HCT116 (cell line): ENCODE data around the gene GRIN2A. TPM values are rescaled to one million over a fixed set of nuclear protein-coding genes. Genes with fewer than 3 reads are reported as not detected.

ENCODE experiments used
- ATAC-seq: fragments of 200-7000 bp; cut with Tn5 transposase; 2 replicates; pipeline ENCODE4 v1.9.1; 2020; ENCODE audit warnings: mild to moderate bottlenecking, moderate library complexity
- BruUV-seq: library from RNA; stranded (reverse); fragments of 400-500 nt; replicated peaks from 2 replicates; lab custom pipeline; 2021; lab: Mats Ljungman, UMichigan
- CTCF ChIA-PET: fragments of 300-600 bp; sonication (Branson Sonifier 250); formaldehyde crosslinking; loops from one replicate; lab custom pipeline; 2021; ENCODE audit warnings: antibody characterized with exemption; lab: Charles Lee
- POLR2A ChIA-PET: fragments of 300-600, 350-600 bp; sonication (Branson Sonifier 250); formaldehyde crosslinking; loops from one replicate; lab custom pipeline; 2021; ENCODE audit warnings: antibody characterized with exemption; lab: Charles Lee
- RAD21 ChIA-PET, 2 experiments: fragments of 300-600 bp; sonication (Branson Sonifier 250); formaldehyde crosslinking; loops; one replicate each; lab custom pipeline; 2023; ENCODE audit warnings: low total read pairs in 2 of 2; ENCODE audit not compliant: uncharacterized antibody in 2 of 2, unreplicated experiment in 2 of 2, low non-redundant PET in 1 of 2; lab: Charles Lee
- DNase-seq: peaks from one replicate; pipeline ENCODE4 v3.0.0-alpha.2; 2010; ENCODE audit warnings: low read depth, low spot score
- H2AFZ ChIP-seq: fragments of 200-600 bp; shearing (Covaris generic), sonication (generic); 2 replicates; pipeline ENCODE4 v1.6.1; 2017; ENCODE audit warnings: low read depth, mixed run types, mixed read lengths, antibody characterized with exemption, low read length; ENCODE audit not compliant: poor library complexity, severe bottlenecking
- H3K27ac ChIP-seq: 2 replicates; pipeline ENCODE4 v1.5.1; 2012; ENCODE audit warnings: low read depth, low read length
- H3K27me3 ChIP-seq: fragments of 200-600 bp; sonication (generic); 2 replicates; pipeline ENCODE4 v1.6.1; 2016; ENCODE audit warnings: mixed run types, low read length, mixed read lengths; ENCODE audit not compliant: insufficient read depth
- H3K36me3 ChIP-seq, 2 experiments: fragments of 200-500 bp in 1 of 2; fragments of 200-600 bp in 1 of 2; sonication (Bioruptor generic) in 1 of 2; sonication (generic) in 1 of 2; 2 replicates each; pipeline versions ENCODE4 v1.5.1 to v1.6.1; 2014 to 2016; ENCODE audit warnings: low read length in 2 of 2, inconsistent platforms in 1 of 2, mixed read lengths in 1 of 2, mixed run types in 1 of 2; ENCODE audit not compliant: insufficient read depth in 2 of 2, control insufficient read depth in 1 of 2
- H3K4me1 ChIP-seq, 2 experiments: fragments of 200-600 bp in 1 of 2; sonication (generic) in 1 of 2; 2 replicates each; pipeline versions ENCODE4 v1.5.1 to v1.6.1; 2012 to 2017; ENCODE audit warnings: low read length in 2 of 2, inconsistent platforms in 1 of 2, mild to moderate bottlenecking in 1 of 2, mixed read lengths in 1 of 2, mixed run types in 1 of 2, moderate library complexity in 1 of 2; ENCODE audit not compliant: insufficient read depth in 2 of 2, control insufficient read depth in 1 of 2
- H3K4me2 ChIP-seq: fragments of 200-600 bp; sonication (generic); 2 replicates; pipeline ENCODE4 v1.6.1; 2017; ENCODE audit warnings: mixed run types, low read length, mixed read lengths
- H3K4me3 ChIP-seq, 2 experiments: fragments of 200-600 bp in 1 of 2; sonication (generic) in 1 of 2; replicated peaks in 1 of 2; 2 replicates each; pipeline ENCODE4 v1.5.1; 2011 to 2016; ENCODE audit warnings: low read length in 2 of 2, control low read depth in 1 of 2, low read depth in 1 of 2, mild to moderate bottlenecking in 1 of 2, mixed read lengths in 1 of 2, mixed run types in 1 of 2
- H3K79me2 ChIP-seq: fragments of 200-600 bp; sonication (generic); 2 replicates; pipeline ENCODE4 v1.6.1; 2017; ENCODE audit warnings: mild to moderate bottlenecking, mixed run types, low read length, moderate library complexity, mixed read lengths; ENCODE audit not compliant: insufficient read depth
- H3K9ac ChIP-seq: fragments of 200-600 bp; sonication (generic); 2 replicates; pipeline ENCODE4 v1.6.1; 2016; ENCODE audit warnings: low read length, mixed read lengths
- H3K9me2 ChIP-seq: fragments of 200-600 bp; sonication (generic), shearing (Covaris generic); 2 replicates; pipeline ENCODE4 v1.6.1; 2017; ENCODE audit warnings: mixed run types, mild to moderate bottlenecking, moderate library complexity; ENCODE audit not compliant: insufficient read depth
- H3K9me3 ChIP-seq, 2 experiments: fragments of 200-500 bp in 1 of 2; fragments of 200-600 bp in 1 of 2; sonication (Bioruptor generic) in 1 of 2; sonication (generic) in 1 of 2; 2 replicates each; pipeline ENCODE4 v1.6.1; 2014 to 2017; ENCODE audit warnings: low read length in 2 of 2, mixed read lengths in 2 of 2, inconsistent platforms in 1 of 2, low read depth in 1 of 2, mild to moderate bottlenecking in 1 of 2, mixed run types in 1 of 2, moderate library complexity in 1 of 2; ENCODE audit not compliant: control insufficient read depth in 1 of 2, insufficient read depth in 1 of 2
- H4K20me1 ChIP-seq: fragments of 200-600 bp; sonication (generic), shearing (Covaris generic); 2 replicates; pipeline ENCODE4 v1.6.1; 2017; ENCODE audit warnings: mixed run types, mild to moderate bottlenecking, moderate library complexity; ENCODE audit not compliant: insufficient read depth
- CBX3 ChIP-seq: IDR thresholded peaks from 2 replicates; pipeline ENCODE4 v1.6.1; 2012; ENCODE audit warnings: low read depth
- CEBPB ChIP-seq: IDR thresholded peaks from 2 replicates; pipeline ENCODE4 v1.6.1; 2012; ENCODE audit warnings: low read depth
- EGR1 ChIP-seq: IDR thresholded peaks from 2 replicates; pipeline ENCODE4 v1.6.1; 2012; ENCODE audit warnings: low read depth
- ELF1 ChIP-seq: IDR thresholded peaks from 2 replicates; pipeline ENCODE4 v1.6.1; 2012; ENCODE audit warnings: low read depth, borderline replicate concordance
- EZH2phosphoT487 ChIP-seq: fragments of 200-600 bp; IDR thresholded peaks from 2 replicates; pipeline ENCODE4 v1.6.1; 2018; ENCODE audit warnings: antibody characterized with exemption, borderline replicate concordance
- JUND ChIP-seq: IDR thresholded peaks from 2 replicates; pipeline ENCODE4 v1.6.1; 2012
- MAX ChIP-seq: IDR thresholded peaks from 2 replicates; pipeline ENCODE4 v1.6.1; 2012
- POLR2AphosphoS5 ChIP-seq: IDR thresholded peaks from 2 replicates; pipeline ENCODE4 v1.6.1; 2011; ENCODE audit warnings: mild to moderate bottlenecking, low read depth, low read length, moderate library complexity
- RAD21 ChIP-seq: IDR thresholded peaks from 2 replicates; pipeline ENCODE4 v1.6.1; 2012; ENCODE audit warnings: low read depth, mild to moderate bottlenecking
- SIN3A ChIP-seq: IDR thresholded peaks from 2 replicates; pipeline ENCODE4 v1.6.1; 2012; ENCODE audit warnings: low read depth
- TCF7L2 ChIP-seq: IDR thresholded peaks from 2 replicates; pipeline ENCODE4 v1.7.0; 2011; ENCODE audit warnings: borderline replicate concordance, inconsistent platforms; ENCODE audit not compliant: insufficient read depth, insufficient read length; ENCODE audit errors: extremely low read depth
- YY1 ChIP-seq: IDR thresholded peaks from 2 replicates; pipeline ENCODE4 v1.6.1; 2011; ENCODE audit warnings: low read length, low read depth, moderate library complexity, mild to moderate bottlenecking; ENCODE audit not compliant: insufficient replicate concordance; ENCODE audit errors: extremely low read depth
- intact Hi-C: fragments of 100-400 bp; cut with micrococcal nuclease; formaldehyde crosslinking; loops from 2 replicates; pipeline ENCODE4 v1.10.0; 2022
- total RNA-seq: library from RNA; stranded (reverse); gene quantifications from one replicate; pipeline ENCODE4 v1.2.1, GENCODE V29; 2021; ENCODE audit not compliant: unreplicated experiment

Gene GRIN2A
- total RNA-seq, 1 experiment from 2014 or later: 0.02 TPM

GRCh38 chr16:10178526-10178925, 3.7 kb downstream of the GRIN2A start:
- ChIA-PET POLR2A (no interaction called here), RAD21 (no interaction called here), CTCF (interaction anchor here (1.5 kb wide), 1 partner anchor 920 kb away, joined by 5 read pairs; no protein-coding TSS in a partner anchor)
- TF ChIP-seq JUND: no peak
- no peak for TF ChIP-seq MAX
- TF ChIP-seq CEBPB: no peak
- no peak for TF ChIP-seq EZH2phosphoT487
- no peak for TF ChIP-seq TCF7L2
- no peak for TF ChIP-seq CBX3
- no peak for TF ChIP-seq ELF1
- TF ChIP-seq YY1: no peak
- no peak for TF ChIP-seq POLR2AphosphoS5
- TF ChIP-seq SIN3A: no peak
- no peak for TF ChIP-seq RAD21
- TF ChIP-seq EGR1: no peak
- H3K4me3 ChIP-seq: no peak overlapping the region
- H3K9ac ChIP-seq: no peak overlapping the region
- H3K79me2 ChIP-seq: no peaks in the 10 kb centered on the region
- 0 out of 2 replicates have a peak, but pooled peaks cover 4% of the 10 kb centered on the region for H3K27me3 ChIP-seq
- no peak overlapping the region for H3K27ac ChIP-seq
- no TSS peak for BruUV-seq
- no peaks in the 10 kb centered on the region for H3K36me3 ChIP-seq
- intact Hi-C loops: no loop called here
- peaks cover 0 to 4% of the 10 kb centered on the region in 2 experiments; a peak in 1 of 4 replicates for H3K4me1 ChIP-seq
- no peaks in the 10 kb centered on the region for H4K20me1 ChIP-seq
- ATAC-seq (no peak), DNase-seq (no peak)
- no peaks in the 10 kb centered on the region for H3K9me3 ChIP-seq
- H2AFZ ChIP-seq: no peak overlapping the region
- no peak overlapping the region for H3K4me2 ChIP-seq
- no peaks in the 10 kb centered on the region for H3K9me2 ChIP-seq
